ENCODE results near the gene RNU5B-1. TPM values are rescaled to one million over a fixed set of nuclear protein-coding genes. Genes with fewer than 3 reads are reported as not detected.

RNU5B-1 gene
- total RNA-seq, 1 donor from 2014 or later, result 55.4 TPM

DNA sequence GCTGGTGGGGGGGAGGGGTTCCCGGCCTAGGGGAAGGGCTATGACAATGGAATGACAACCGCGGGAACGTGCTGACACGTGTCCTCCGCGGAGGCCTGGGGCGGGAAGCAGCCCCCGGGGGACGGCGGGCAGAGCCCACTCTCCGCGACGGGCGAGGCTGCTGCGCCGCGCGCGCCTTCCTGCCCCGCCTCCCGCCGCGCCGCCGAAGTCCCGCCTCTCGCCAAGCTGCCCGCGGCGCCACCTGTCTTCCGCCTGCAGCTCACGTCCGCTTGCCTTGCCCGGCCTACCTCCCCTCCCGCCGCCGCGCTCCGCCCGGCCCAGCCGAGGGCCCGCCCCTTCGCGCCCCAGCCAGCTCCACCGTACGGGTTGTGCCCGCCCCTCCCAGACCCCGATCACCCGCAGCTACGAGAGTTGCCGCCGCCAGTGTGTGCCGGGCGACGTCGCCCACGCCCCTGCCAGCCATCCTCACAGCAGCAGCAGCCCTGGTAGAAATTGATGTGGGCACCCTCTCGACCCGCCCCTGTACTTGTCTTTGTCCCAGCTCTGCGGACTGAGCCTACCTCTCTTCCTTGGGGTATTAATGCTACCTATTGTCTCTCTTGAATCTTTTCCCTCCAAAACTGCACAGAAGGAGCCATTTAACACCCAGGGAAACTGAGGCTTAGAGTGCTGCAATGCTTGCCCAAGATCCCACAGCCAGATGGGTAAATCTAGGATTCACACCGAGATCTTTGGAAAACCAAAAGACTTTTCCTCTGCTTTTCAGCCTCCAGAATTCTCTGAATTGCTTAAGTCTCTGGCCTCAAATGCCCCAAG, 17.6 kb upstream of the RNU5B-1 start, which contains the start of gene PARP16:
TSS of gene PARP16 (minus strand) at position 180 of the 816 bp plus-strand sequence. CDS start 457 bp downstream, outside the sequence.
- ATAC-seq (ENCODE audit: poor library complexity) (peak; percentile 98), DNase-seq (peak; percentile 95)
- intact Hi-C loops (cut with DNase I), result no loop called here

DNA sequence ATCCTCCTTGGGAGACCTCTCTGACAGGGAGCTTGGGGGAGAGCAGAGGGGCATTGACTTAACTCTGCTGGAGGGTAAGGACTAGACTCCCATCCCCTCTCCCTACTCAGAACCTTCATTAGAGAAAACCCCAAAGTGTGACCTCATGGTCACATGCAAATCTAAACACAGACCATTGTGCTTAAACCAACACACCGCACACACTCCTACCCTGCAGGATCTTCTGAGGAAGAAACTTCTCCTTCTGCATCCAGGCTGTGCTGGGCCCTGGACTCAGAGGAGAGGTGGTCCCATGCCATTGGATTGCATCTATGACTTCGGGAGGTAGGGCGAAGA, 17.0 kb upstream of the RNU5B-1 start:
- intact Hi-C loops (cut with DNase I), result no loop called here
- ATAC-seq (ENCODE audit: poor library complexity) (no peak), DNase-seq (no peak)

DNA sequence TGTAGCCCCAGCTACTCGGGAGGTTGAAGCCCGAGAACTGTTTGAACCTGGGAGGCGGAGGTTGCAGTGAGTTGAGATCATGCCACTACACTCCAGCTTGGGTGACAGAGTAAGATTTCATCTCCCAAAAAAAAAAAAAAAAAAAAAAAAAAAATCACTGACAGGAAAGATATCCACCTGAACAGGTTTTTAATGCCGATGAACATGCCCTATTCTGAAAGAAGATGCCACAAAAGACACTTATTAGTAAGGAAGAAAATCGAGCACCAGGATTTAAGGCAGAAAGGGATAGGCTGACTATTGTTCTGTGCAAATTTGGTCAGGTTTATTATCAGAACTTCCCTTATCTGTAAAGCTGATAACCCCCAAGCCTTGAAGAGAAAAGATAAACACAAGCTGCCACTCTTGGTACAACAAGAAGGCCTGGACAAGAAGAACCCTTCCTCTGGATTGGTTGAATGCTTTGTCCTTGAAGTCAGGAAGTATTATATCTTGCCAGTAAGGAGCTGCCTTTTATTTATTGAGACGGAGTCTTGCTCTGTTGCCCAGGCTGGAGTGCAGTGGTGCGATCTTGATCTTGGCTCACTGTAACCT, 15.1 kb upstream of the RNU5B-1 start:
- DNase-seq, result no peak
- no peak for ATAC-seq (ENCODE audit: poor library complexity)
- intact Hi-C loops (cut with DNase I), result no loop called here

DNA sequence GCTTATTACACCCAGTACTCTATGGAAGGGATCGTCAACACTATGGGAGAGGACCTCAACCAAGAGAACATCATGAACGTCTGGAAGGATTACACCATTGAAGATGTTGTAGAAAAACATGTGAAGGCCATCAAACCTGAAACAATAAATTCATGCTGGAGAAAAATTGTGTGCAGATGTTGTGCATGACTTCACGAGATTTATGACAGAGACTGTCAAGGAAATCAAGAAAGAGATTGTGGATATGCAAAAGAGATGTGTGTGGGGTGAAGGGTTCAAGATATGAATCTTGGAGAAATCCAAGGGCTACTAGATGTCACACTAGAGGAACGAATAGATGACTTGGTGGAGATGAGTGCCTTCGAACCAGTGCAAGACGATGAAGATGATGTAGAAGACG, 14.2 kb upstream of the RNU5B-1 start:
- ATAC-seq (ENCODE audit: poor library complexity) (no peak), DNase-seq (no peak)
- intact Hi-C loops (cut with DNase I), result no loop called here

DNA sequence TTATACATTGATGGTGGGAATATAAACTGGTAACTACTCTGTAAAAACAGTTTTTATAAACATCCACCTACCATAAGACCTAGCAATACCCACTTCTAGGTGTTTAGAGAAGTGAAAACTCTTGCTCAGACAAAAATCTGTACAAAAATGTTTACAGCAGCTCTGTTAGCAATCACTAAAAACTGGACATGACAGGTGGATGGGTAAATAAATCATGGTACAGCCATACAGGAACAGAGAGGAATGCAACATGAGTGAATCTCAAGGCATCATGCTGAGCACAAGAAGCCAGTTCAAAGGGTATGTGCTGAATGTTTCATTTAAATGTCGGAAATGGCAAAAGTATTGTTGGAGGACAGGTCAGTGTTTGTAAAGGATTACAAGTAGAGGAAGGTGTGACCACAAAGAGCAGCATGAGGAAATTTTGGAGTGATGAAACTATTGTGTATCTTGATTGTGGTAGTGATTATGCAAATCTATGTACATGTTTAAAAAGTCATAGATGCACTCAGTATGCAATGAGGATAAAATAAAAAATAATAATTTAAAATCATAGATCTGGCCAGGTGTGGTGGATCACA, 11.4 kb upstream of the RNU5B-1 start:
- intact Hi-C loops (cut with DNase I), result no loop called here
- no peak for ATAC-seq (ENCODE audit: poor library complexity)
- no peak for DNase-seq

DNA sequence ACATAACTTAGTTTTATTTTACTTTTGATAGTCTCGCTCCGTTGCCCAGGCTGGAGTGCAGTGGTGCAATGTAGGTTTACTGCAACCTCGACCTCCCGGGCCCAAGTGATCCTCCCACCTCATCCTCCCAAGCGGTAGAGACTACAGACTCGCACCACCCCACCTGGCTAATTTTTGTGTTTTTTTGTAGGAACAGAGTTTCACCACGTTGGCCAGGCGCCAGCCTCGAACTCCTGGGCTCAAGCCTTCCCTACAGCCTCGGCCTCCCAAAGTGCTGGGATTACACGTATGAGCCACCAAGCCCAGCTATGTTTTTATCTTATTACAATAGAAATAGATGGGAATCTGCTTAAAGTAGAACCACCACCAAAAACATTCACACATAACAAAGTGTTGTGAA, 5.7 kb upstream of the RNU5B-1 start:
- ATAC-seq (ENCODE audit: poor library complexity), result no peak
- intact Hi-C loops (cut with DNase I), result no loop called here
- no peak for DNase-seq

DNA sequence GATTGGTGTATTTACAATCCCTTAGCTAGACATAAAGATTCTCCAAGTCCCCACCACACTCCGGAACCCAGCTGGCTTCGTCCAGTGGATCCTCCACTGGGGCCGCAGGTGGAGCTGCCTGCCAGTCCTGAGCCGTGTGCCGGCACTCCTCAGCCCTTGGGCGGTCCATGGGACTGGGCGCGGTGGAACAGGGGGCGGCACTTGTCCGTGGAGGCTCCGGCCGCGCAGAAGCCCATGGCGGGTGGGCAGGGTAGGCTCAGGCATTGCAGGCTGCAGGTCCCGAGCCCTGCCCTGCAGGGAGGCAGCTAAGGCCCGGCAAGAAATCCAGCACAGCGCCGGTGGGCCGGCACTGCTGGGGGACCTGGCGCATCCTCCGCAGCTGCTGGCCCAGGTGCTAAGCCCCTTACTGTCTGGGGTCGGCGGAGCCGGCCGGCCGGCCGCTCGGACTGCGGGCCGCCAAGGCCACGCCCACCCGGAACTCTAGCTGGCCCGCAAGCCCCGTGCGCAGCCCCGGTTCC, 3.5 kb upstream of the RNU5B-1 start:
- ATAC-seq (ENCODE audit: poor library complexity) (no peak), DNase-seq (no peak)
- intact Hi-C loops (cut with DNase I), result no loop called here

DNA sequence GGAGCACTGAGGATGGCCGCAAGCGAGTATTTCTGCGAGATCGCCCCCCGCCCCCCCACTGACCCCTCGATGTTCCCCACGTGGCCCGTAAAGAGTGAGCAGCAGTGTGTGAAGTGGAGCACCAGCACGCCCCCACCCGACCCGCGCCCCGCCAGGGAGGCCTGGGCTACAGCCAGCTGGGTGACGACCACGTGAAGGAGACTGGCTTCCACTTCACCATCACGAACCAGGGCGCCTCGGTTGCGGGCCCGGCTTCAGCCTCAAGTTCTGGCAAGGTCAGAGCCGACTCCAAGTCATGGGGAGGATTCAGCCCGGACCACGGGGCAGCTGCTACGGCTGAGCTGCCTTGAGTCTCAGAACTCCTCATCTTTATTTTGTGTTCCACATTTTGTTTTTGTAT, 2.4 kb upstream of the RNU5B-1 start:
- intact Hi-C loops (cut with DNase I), result no loop called here
- DNase-seq (no peak), ATAC-seq (ENCODE audit: poor library complexity) (no peak)

DNA sequence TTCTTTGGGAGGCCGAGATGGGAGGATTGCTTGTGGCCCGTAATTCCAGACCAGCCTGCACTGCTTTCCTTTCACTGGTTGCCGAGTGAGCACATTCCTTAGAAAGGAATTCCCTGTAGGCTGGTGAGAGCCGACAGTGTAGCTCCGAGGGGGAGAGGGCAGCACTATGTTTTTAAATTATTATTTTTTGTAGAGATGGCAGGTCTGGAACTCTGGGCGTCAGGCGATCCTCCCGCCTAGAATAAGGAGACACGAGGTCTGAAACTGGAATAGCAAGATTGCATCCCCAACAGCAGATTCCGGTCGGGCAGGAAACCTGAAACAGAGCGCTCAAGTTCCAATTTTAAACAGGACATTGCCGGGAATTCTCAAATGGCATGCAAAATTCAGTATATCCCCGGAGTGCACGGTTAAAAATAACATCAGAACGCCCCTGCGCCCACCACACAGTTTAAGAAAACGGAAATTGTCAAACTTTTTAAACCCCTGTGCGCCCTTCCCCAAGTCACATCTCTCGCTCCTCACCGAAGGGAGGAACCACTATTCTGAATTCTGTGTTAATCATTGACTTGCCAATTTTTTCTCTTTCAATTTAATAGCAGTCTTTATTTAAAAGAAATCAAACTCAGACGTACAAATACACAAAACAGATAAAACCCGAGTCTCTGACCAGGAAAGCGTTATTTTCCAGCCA, 643 bp upstream of the RNU5B-1 start:
- intact Hi-C loops (cut with DNase I), result no loop called here
- ATAC-seq (ENCODE audit: poor library complexity), result peak; percentile 71
- no peak for DNase-seq

DNA sequence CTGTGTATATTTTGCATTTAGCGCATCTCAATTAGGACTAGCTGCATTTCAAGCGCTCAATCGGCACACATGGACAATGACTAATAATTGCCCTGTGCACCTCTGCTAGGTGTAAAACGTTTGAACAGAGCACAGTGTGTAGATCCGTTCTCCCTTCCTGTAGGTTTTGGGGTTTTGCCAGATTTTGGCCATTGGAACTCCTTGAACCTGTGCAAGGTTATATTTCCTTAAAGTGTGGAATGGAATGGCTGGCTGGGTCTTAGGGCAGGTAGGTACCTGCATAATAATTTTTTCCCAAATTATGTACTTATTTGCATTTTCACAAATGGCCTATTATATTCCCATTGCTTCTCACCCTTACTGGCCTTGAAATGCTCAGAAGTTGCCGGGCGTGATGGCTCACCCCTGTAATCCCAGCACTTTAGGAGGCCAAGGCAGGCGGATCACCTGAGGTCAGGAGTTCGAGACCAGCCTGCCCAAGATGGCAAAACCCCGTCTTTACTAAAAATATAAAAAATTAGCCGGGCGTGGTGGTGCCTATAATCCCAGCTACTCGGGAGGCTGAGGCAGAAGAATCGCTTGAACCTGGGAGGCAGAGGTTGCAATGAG, 777 bp downstream of the RNU5B-1 start:
- ATAC-seq (ENCODE audit: poor library complexity), result peak; percentile 26
- no peak for DNase-seq
- intact Hi-C loops (cut with DNase I), result no loop called here

DNA sequence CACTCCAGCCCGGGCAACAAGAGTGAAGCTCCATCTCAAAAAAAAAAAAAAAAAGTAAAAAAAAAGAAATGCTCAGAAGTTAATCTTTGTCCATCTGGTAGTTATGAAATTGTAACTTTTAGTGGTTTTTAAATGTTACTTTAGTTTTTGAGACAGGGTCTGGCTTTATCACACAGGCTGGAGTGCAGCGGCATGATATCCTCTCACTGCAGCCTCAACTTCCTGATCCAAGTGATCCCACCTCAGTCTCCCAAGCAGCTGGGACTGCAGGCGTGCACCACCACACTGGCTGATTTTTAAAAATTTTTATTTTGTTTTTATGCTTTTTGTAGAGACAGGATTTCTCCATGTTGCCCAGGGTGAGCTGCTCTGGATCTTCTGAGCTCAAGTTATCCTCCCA, 1.3 kb downstream of the RNU5B-1 start:
- ATAC-seq (ENCODE audit: poor library complexity), result no peak
- intact Hi-C loops (cut with DNase I), result no loop called here
- no peak for DNase-seq

DNA sequence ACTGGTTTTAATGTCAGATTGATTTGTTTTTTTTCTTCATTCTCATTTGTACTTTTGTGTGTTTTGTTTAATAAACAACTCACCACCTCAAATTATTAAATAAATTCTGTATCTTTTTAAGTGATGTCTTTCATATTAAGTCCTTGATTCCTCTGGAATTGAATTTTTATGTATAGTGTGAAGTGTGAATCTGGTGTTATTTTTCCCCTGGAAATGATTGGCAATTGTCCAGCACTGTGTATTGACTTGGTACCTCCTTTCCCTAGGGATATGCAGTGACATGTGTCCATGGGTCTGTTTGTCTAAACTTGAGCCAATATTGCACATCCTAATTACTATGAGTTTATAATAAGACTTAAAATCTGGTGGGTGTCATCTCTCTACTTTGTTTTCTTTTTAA, 2.1 kb downstream of the RNU5B-1 start:
- intact Hi-C loops (cut with DNase I), result no loop called here
- ATAC-seq (ENCODE audit: poor library complexity), result no peak
- DNase-seq, result no peak

DNA sequence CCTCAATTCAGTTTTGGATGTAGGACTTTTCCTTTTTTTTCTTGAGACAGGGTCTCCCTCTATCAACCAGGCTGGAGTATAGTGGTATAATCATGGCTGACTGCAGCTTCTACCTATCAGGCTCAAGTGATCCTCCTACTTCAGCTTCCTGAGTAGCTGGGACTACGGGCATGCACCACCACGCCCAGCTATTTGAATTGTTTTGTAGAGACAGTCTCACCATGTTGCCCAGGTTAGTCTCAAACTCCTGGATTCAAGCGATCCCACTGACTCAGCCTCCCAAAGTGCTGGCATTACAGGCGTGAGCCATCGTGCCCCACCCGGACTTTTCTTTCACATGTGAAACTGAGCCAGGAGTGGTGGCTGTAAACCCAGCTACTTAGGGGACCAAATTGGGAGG, 3.5 kb downstream of the RNU5B-1 start:
- intact Hi-C loops (cut with DNase I), result no loop called here
- no peak for ATAC-seq (ENCODE audit: poor library complexity)

DNA sequence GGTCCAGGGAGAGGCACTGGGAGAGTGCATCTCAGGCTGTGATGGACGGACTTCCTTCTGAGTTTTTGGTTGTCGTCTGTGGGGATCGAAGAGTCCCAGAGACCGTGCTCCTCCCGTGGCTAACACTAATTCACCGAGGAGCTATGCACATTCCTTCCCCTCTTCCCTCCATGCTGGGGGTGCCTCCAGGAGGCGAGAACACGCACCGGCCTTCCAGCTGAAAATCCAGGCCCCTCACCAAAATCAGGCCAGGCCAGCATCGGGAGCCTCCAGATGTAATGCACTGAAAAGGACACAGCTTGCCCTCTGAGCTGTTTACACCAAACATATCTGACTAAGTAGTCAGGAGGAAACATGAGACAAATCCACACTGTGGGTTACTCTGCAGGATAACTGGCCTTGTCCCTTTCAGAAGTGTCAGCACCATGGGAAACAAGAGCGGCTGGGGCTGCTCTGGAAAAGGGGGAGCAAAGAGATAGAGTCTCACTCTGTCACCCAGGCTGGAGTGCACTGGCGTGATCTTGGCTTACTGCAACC, 5.5 kb downstream of the RNU5B-1 start:
- ATAC-seq (ENCODE audit: poor library complexity), result no peak
- DNase-seq, result peak; percentile 18
- intact Hi-C loops (cut with DNase I), result no loop called here

More for the DNA sequence above, 3.5 kb downstream of the RNU5B-1 start:
- DNase-seq, result peak; percentile 22

DNA sequence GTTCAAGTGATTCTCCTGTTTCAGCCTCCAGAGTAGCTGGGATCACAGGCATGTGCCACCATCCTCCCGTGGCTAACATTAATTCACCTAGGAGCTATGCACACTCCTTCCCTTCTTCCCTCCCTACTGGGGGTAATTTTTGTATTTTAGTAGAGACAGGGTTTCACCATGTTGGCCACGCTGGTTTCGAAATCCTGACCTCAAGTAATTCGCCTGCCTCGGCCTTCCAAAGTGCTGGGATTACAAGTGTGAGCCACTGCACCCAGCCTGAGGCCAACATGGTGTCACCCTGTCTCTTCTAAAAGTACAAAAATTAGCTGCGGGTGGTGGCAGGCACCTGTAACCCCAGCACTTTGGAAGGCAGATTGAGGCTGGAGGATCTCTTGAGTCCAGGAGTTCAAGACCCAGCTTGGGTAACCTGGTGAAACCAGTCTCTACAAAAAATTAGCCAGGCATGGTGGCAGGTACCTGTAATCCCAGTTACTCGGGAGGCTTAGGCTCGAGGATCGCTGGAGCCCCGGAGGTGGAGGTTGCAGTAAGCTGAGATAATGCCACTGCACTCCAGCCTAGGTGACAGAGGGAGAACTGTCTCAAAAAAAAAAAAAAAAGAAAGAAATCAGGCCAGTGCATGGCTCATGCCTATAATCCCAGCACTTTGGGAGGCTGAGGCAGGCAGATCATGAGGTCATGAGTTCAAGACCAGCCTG, 6.1 kb downstream of the RNU5B-1 start:
- DNase-seq (peak; percentile 17), ATAC-seq (ENCODE audit: poor library complexity) (no peak)
- intact Hi-C loops (cut with DNase I), result no loop called here

DNA sequence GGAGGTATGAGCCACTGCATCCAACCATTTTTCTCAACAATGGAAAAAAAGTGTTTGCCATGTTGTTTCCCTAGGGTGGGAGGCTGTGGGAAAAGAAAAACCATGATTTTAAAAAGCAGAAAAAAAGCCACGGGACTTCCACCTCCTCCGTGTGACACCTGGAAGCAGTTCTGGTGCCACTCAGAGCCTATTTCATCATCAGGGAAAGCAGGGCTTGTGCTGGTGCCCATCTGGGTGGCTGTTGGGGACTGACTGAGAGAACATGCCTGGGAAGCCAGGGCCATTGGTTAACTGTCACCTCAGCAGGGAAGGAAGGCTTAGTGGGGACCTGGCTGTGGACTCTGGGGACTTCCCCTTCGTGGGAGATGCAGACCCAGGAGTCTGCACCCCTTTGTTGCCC, 7.3 kb downstream of the RNU5B-1 start:
- intact Hi-C loops (cut with DNase I), result no loop called here
- DNase-seq (peak; percentile 20), ATAC-seq (ENCODE audit: poor library complexity) (no peak)

DNA sequence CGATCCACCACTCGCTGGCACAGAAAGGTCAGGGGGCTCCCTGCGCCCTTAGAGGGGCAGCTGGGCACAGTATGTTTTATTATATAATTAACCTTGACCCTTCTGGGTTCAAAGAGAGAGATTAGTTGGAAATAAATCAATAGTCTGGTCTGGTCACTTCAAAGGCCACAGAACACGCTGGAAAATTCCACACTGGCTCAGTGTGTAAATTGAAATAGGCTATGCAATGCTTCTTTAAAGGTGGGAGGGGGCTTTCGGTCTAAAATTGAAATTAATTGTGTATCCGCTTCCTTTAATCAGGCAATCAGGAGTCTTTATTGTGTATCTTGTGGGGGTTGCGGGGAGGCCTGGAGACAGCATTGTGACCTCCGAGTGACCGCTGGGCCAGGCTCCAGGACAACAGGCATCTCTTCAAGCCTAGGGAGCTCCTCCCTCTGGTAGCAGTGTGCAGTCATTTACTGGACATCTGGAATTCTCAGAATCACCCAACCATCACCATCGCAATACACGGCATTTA, 8.0 kb downstream of the RNU5B-1 start:
- DNase-seq (peak; percentile 78), ATAC-seq (ENCODE audit: poor library complexity) (peak; percentile 81)
- intact Hi-C loops (cut with DNase I), result no loop called here

DNA sequence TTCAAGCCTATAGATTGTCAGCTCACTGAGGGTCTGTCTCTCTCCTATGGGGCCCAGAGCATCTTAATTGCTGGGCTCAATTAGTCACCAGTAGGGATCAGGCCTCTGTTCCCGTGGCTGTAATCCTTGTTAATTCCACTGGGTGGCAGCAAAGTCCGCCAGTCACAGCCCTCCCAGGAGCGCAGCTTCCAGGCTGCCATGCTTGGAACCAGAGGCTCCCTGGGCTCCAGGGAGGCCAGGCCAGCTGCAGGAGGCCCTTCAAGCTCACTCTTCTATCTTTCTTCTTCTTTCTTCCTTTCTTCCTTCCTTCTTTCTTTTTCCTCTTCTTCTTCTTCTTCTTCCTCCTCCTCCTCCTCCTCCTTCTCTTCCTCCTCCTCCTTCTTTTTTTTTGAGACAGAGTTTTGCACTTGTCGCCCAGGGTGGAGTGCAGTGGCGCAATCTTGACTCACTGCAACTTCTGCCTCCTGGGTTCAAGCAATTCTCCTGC, 14.4 kb downstream of the RNU5B-1 start:
- intact Hi-C loops (cut with DNase I), result loop anchor here (1.0 kb wide), 1 partner anchor 66 kb away; no protein-coding TSS in a partner anchor
- DNase-seq (peak; percentile 82), ATAC-seq (ENCODE audit: poor library complexity) (peak; percentile 91)
